ENCODE measurements around the gene DAG1. TPM values are rescaled to one million over a fixed set of nuclear protein-coding genes. Genes with fewer than 3 reads are reported as not detected.
A peak's percentile ranks its signal among the peaks of the same experiment; 100 is the strongest.
"Not testable (repeated sequence)": the region's sequence is repeated elsewhere in the genome, so short reads cannot be mapped to it uniquely, and the experiment has no call there.

The DAG1 gene
- total and polyA plus RNA-seq, 4 donors = 15.3 to 87.4 (median 47.8) TPM

GRCh38 chr3:49489247-49489646 is 19.2 kb downstream of the DAG1 start:
- intact Hi-C loops (cut with DNase I) = no loop called here
- no peaks in the 10 kb centered on the region for H3K9me3 ChIP-seq (ENCODE audit: control insufficient read depth, low read length)
- DNase-seq = peak in 1 of 2 donors; percentile 9
- H3K36me3 ChIP-seq (ENCODE audit: control insufficient read depth in 1 of 2, insufficient read depth in 2 of 2, low read length in 1 of 2) = no peaks in the 10 kb centered on the region
- no peak overlapping the region for H3K4me3 ChIP-seq (ENCODE audit: low read length in 2 of 2)
- ATAC-seq (ENCODE audit: low FRiP score) = no peak
- 65 to 67% methylated on average over 7 of the region's 7 CpGs for WGBS, 2 donors
- no peaks in the 10 kb centered on the region for H3K27me3 ChIP-seq (ENCODE audit: control insufficient read depth in 1 of 2, insufficient read depth in 2 of 2, low read length in 1 of 2)
- H3K4me1 ChIP-seq (ENCODE audit: control insufficient read depth in 1 of 2, insufficient read depth in 2 of 2, low read length in 2 of 2) = peaks cover 3 to 7% of the 10 kb centered on the region in 2 donors
- H3K27ac ChIP-seq (ENCODE audit: low read depth in 1 of 2, low read length in 2 of 2) = peak overlapping the region; percentile 51 to 79

GRCh38 chr3:49492969-49493368 is 22.9 kb downstream of the DAG1 start:
- peak overlapping the region; percentile 87 to 95 for H3K27ac ChIP-seq (ENCODE audit: low read depth in 1 of 2, low read length in 2 of 2)

GRCh38 chr3:49493901-49494300 is 23.8 kb downstream of the DAG1 start:
- no peak for DNase-seq
- Histone ChIP-seq H3K9me3 (ENCODE audit: control insufficient read depth, low read length) (no peaks in the 10 kb centered on the region), H3K4me3 (ENCODE audit: low read length in 2 of 2) (no peak overlapping the region), H3K27me3 (ENCODE audit: control insufficient read depth in 1 of 2, insufficient read depth in 2 of 2, low read length in 1 of 2) (no peaks in the 10 kb centered on the region), H3K36me3 (ENCODE audit: control insufficient read depth in 1 of 2, insufficient read depth in 2 of 2, low read length in 1 of 2) (no peaks in the 10 kb centered on the region), H3K4me1 (ENCODE audit: control insufficient read depth in 1 of 2, insufficient read depth in 2 of 2, low read length in 2 of 2) (peaks cover 3 to 9% of the 10 kb centered on the region in 2 donors), H3K27ac (ENCODE audit: low read depth in 1 of 2, low read length in 2 of 2) (peak overlapping the region; percentile 87 to 95)
- peak; percentile 52 for ATAC-seq (ENCODE audit: low FRiP score)
- WGBS, 2 donors = 6% methylated on average over 2 of the region's 2 CpGs
- intact Hi-C loops (cut with DNase I) = no loop called here

More at GRCh38 chr3:49492969-49493368, 22.9 kb downstream of the DAG1 start:
- no peaks in the 10 kb centered on the region for H3K36me3 ChIP-seq (ENCODE audit: control insufficient read depth in 1 of 2, insufficient read depth in 2 of 2, low read length in 1 of 2)
- no peak for ATAC-seq (ENCODE audit: low FRiP score)
- no peaks in the 10 kb centered on the region for H3K9me3 ChIP-seq (ENCODE audit: control insufficient read depth, low read length)
- DNase-seq = peak in 1 of 2 donors; percentile 71
- WGBS, 2 donors = 31 to 32% methylated on average over 4 of the region's 4 CpGs
- peaks cover 3 to 9% of the 10 kb centered on the region in 2 donors for H3K4me1 ChIP-seq (ENCODE audit: control insufficient read depth in 1 of 2, insufficient read depth in 2 of 2, low read length in 2 of 2)
- no peak overlapping the region for H3K4me3 ChIP-seq (ENCODE audit: low read length in 2 of 2)
- no peaks in the 10 kb centered on the region for H3K27me3 ChIP-seq (ENCODE audit: control insufficient read depth in 1 of 2, insufficient read depth in 2 of 2, low read length in 1 of 2)
- intact Hi-C loops (cut with DNase I) = no loop called here

GRCh38 chr3:49495023-49495422 is 25.0 kb downstream of the DAG1 start:
- H3K4me3 ChIP-seq (ENCODE audit: low read length in 2 of 2) = no peak overlapping the region
- no peak for DNase-seq
- H3K9me3 ChIP-seq (ENCODE audit: control insufficient read depth, low read length) = no peaks in the 10 kb centered on the region
- H3K27me3 ChIP-seq (ENCODE audit: control insufficient read depth in 1 of 2, insufficient read depth in 2 of 2, low read length in 1 of 2) = no peaks in the 10 kb centered on the region
- H3K27ac ChIP-seq (ENCODE audit: low read depth in 1 of 2, low read length in 2 of 2) = peak overlapping the region; percentile 39 to 71
- H3K4me1 ChIP-seq (ENCODE audit: control insufficient read depth in 1 of 2, insufficient read depth in 2 of 2, low read length in 2 of 2) = peaks cover 2 to 9% of the 10 kb centered on the region in 2 donors
- no peak for ATAC-seq (ENCODE audit: low FRiP score)
- no peaks in the 10 kb centered on the region for H3K36me3 ChIP-seq (ENCODE audit: control insufficient read depth in 1 of 2, insufficient read depth in 2 of 2, low read length in 1 of 2)
- intact Hi-C loops (cut with DNase I) = no loop called here

- H3K27ac ChIP-seq (ENCODE audit: low read depth in 1 of 2, low read length in 2 of 2); H3K27me3 ChIP-seq (ENCODE audit: control insufficient read depth in 1 of 2, insufficient read depth in 2 of 2, low read length in 1 of 2); H3K36me3 ChIP-seq (ENCODE audit: control insufficient read depth in 1 of 2, insufficient read depth in 2 of 2, low read length in 1 of 2); DNase-seq; ATAC-seq (ENCODE audit: low FRiP score); H3K9me3 ChIP-seq (ENCODE audit: control insufficient read depth, low read length); H3K4me3 ChIP-seq (ENCODE audit: low read length in 2 of 2); intact Hi-C loops (cut with DNase I): not testable (repeated sequence)
- H3K4me1 ChIP-seq (ENCODE audit: control insufficient read depth in 1 of 2, insufficient read depth in 2 of 2, low read length in 2 of 2) = peaks cover 2 to 15% of the 10 kb centered on the region in 2 donors
- 96 to 97% methylated on average over 4 of the region's 4 CpGs for WGBS, 2 donors
Observed at GRCh38 chr3:49496845-49497244, 26.8 kb downstream of the DAG1 start.

GRCh38 chr3:49497606-49498005 is 27.5 kb downstream of the DAG1 start:
- H3K4me3 ChIP-seq (ENCODE audit: low read length in 2 of 2) = no peak overlapping the region
- WGBS, 2 donors = 74 to 80% methylated on average over 4 of the region's 4 CpGs
- no peaks in the 10 kb centered on the region for H3K36me3 ChIP-seq (ENCODE audit: control insufficient read depth in 1 of 2, insufficient read depth in 2 of 2, low read length in 1 of 2)
- peak overlapping the region in 1 of 2 donors; percentile 4 for H3K27ac ChIP-seq (ENCODE audit: low read depth in 1 of 2, low read length in 2 of 2)
- no peaks in the 10 kb centered on the region for H3K9me3 ChIP-seq (ENCODE audit: control insufficient read depth, low read length)
- DNase-seq = no peak
- no peak for ATAC-seq (ENCODE audit: low FRiP score)
- intact Hi-C loops (cut with DNase I) = no loop called here
- no peaks in the 10 kb centered on the region for H3K27me3 ChIP-seq (ENCODE audit: control insufficient read depth in 1 of 2, insufficient read depth in 2 of 2, low read length in 1 of 2)
- H3K4me1 ChIP-seq (ENCODE audit: control insufficient read depth in 1 of 2, insufficient read depth in 2 of 2, low read length in 2 of 2) = peaks cover 4 to 15% of the 10 kb centered on the region in 2 donors

- no peaks in the 10 kb centered on the region for H3K36me3 ChIP-seq (ENCODE audit: control insufficient read depth in 1 of 2, insufficient read depth in 2 of 2, low read length in 1 of 2)
- no peaks in the 10 kb centered on the region for H3K9me3 ChIP-seq (ENCODE audit: control insufficient read depth, low read length)
- H3K4me1 ChIP-seq (ENCODE audit: control insufficient read depth in 1 of 2, insufficient read depth in 2 of 2, low read length in 2 of 2) = peaks cover 4 to 14% of the 10 kb centered on the region in 2 donors
- intact Hi-C loops (cut with DNase I) = no loop called here
- no peak overlapping the region for H3K4me3 ChIP-seq (ENCODE audit: low read length in 2 of 2)
- DNase-seq (no peak), ATAC-seq (ENCODE audit: low FRiP score) (no peak)
- 7 to 9% methylated on average over 1 of the region's 1 CpG for WGBS, 2 donors
- no peaks in the 10 kb centered on the region for H3K27me3 ChIP-seq (ENCODE audit: control insufficient read depth in 1 of 2, insufficient read depth in 2 of 2, low read length in 1 of 2)
- H3K27ac ChIP-seq (ENCODE audit: low read depth in 1 of 2, low read length in 2 of 2) = peak overlapping the region in 1 of 2 donors; percentile 4
Observed at GRCh38 chr3:49498239-49498638, 28.2 kb downstream of the DAG1 start.

GRCh38 chr3:49498648-49499047 is 28.6 kb downstream of the DAG1 start:
- Histone ChIP-seq H3K4me1 (ENCODE audit: control insufficient read depth in 1 of 2, insufficient read depth in 2 of 2, low read length in 2 of 2) (peaks cover 4 to 10% of the 10 kb centered on the region in 2 donors), H3K27ac (ENCODE audit: low read depth in 1 of 2, low read length in 2 of 2) (peak overlapping the region; percentile 6 to 27), H3K27me3 (ENCODE audit: control insufficient read depth in 1 of 2, insufficient read depth in 2 of 2, low read length in 1 of 2) (no peaks in the 10 kb centered on the region), H3K4me3 (ENCODE audit: low read length in 2 of 2) (no peak overlapping the region), H3K36me3 (ENCODE audit: control insufficient read depth in 1 of 2, insufficient read depth in 2 of 2, low read length in 1 of 2) (no peaks in the 10 kb centered on the region), H3K9me3 (ENCODE audit: control insufficient read depth, low read length) (no peaks in the 10 kb centered on the region)
- DNase-seq = peak in 1 of 2 donors; percentile 9
- 82 to 87% methylated on average over 3 of the region's 3 CpGs for WGBS, 2 donors
- intact Hi-C loops (cut with DNase I) = no loop called here
- ATAC-seq (ENCODE audit: low FRiP score) = no peak

- Histone ChIP-seq H3K27me3 (ENCODE audit: control insufficient read depth in 1 of 2, insufficient read depth in 2 of 2, low read length in 1 of 2) (no peaks in the 10 kb centered on the region), H3K4me3 (ENCODE audit: low read length in 2 of 2) (no peak overlapping the region), H3K9me3 (ENCODE audit: control insufficient read depth, low read length) (no peaks in the 10 kb centered on the region), H3K36me3 (ENCODE audit: control insufficient read depth in 1 of 2, insufficient read depth in 2 of 2, low read length in 1 of 2) (no peaks in the 10 kb centered on the region), H3K27ac (ENCODE audit: low read depth in 1 of 2, low read length in 2 of 2) (peak overlapping the region; percentile 95 to 98), H3K4me1 (ENCODE audit: control insufficient read depth in 1 of 2, insufficient read depth in 2 of 2, low read length in 2 of 2) (peaks cover 3 to 6% of the 10 kb centered on the region in 2 donors)
- 83 to 84% methylated on average over 6 of the region's 6 CpGs for whole genome bisulfite sequencing, 2 donors
- DNase-seq = peak in 1 of 2 donors; percentile 34
- intact Hi-C loops (cut with DNase I) = loop anchor here in 1 of 2 donors (5.0 kb wide), 1 partner anchor 33 kb away; no protein-coding TSS in a partner anchor
- ATAC-seq (ENCODE audit: low FRiP score) = peak; percentile 6
Observed at GRCh38 chr3:49500205-49500731, 30.2 kb downstream of the DAG1 start.
